ENCODE results near the gene STMN3.
A peak's percentile ranks its signal among the peaks of the same experiment; 100 is the strongest.

STMN3 gene

DNA sequence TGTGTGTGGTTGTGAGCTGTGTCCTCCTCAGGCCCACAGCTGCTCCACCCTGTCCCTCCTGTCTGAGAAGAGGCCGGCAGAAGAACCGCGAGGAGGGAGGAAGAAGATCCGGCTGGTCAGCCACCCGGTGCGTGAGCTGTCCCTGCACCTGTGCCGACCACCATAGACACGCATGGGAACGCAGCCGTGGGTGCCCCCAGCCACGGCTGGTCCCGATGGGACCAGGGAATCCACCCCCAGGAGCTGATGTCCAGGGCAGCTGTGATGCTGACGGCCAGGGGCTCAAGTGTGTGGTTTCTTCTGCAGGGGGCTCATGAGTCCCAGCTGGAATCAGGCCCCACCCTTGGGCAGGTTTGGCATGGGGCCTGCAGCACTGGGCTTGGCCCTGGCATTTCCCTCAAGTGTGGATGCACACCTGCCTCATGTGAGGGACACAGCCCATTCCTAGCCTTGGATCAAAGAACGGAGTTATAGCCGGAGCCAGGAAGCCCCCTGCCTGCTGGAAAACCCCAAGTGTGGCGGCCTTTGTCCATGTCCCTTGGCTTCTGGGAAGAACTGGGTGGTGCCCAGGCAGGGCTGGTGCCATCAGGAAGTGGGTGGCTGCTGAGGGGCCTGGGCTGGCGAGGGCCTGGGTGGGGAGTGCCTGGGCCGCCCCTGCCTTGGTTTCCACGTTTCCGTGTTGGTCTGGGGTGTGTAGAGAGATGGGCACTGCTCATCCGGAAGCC, 38.6 kb upstream of the STMN3 start:
- DNase-seq: no peak

DNA sequence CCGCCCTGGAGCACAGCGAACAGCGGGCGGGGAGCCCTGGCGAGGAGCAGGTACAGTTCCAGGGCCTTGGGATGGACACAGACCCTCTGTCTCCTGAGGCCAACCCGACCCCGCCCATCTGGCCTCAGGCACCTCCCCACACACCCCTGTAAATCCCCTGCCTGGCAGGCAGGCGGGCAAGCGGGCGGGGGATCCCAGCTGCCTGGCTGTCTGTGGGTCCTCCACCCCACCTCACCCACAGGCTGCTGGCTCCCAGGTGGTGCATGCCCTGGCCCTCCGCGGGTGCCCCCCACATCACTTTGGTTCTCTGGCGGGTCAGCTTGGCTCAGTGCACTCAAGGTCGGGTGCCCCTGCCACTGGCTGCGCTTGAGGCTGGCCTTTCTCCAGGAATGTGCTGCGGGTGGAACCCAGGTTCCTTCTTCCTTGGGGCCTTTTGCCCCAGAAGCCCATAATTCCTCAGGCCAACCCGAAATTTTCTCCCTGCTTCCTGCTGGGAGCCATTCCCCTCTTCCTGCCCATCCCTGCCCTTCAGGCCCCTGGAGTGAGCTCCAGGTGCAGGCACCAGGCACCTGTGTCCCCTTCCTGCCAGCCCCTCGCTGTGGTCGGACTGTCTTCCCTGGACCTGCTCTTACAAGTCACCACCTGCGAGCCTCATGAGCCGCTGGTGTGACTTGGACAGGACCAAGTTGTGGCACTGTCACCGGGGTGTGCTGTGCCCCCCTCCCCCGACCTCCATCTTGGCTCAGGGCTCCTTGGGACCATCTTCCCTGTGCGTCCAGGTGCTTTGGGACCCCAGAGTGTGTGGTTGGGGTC, 37.9 kb upstream of the STMN3 start:
- DNase-seq: no peak

DNA sequence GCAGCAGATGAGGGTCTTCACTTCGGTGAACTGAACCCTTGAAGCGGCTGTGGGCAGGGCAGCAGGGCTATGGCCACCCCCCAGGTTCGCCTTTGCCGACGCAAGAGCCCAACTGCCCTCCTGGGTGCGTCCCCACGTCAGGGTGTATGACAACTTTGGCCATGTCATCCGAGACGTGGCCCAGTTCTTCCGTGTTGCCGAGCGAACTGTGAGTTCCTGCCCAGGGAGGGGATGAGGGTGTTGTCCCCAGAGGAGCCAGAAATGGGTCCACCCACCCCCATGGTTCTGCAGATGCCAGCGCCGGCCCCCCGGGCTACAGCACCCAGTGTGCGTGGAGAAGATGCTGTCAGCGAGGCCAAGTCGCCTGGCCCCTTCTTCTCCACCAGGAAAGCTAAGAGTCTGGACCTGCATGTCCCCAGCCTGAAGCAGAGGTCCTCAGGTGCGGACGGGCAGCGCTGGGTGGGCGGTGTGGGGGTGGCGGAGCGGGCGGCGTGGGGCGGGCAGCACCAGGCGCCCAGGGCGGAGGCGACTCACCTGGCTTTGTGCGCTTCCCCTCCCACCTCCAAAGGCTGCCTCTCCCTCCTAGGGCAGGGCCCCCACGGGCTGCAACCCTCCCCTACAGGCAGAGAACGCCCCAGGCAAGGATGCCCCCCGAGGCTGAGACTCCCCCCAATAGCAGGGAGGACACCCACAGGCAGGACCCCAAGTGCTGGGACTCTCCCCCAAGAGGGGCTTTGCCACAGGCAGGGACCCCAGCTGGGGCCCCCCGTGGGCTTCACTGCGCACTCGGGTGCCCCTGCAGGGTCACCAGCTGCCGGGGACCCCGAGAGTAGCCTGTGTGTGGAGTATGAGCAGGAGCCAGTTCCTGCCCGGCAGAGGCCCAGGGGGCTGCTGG, 37.0 kb upstream of the STMN3 start:
- no peak for DNase-seq

DNA sequence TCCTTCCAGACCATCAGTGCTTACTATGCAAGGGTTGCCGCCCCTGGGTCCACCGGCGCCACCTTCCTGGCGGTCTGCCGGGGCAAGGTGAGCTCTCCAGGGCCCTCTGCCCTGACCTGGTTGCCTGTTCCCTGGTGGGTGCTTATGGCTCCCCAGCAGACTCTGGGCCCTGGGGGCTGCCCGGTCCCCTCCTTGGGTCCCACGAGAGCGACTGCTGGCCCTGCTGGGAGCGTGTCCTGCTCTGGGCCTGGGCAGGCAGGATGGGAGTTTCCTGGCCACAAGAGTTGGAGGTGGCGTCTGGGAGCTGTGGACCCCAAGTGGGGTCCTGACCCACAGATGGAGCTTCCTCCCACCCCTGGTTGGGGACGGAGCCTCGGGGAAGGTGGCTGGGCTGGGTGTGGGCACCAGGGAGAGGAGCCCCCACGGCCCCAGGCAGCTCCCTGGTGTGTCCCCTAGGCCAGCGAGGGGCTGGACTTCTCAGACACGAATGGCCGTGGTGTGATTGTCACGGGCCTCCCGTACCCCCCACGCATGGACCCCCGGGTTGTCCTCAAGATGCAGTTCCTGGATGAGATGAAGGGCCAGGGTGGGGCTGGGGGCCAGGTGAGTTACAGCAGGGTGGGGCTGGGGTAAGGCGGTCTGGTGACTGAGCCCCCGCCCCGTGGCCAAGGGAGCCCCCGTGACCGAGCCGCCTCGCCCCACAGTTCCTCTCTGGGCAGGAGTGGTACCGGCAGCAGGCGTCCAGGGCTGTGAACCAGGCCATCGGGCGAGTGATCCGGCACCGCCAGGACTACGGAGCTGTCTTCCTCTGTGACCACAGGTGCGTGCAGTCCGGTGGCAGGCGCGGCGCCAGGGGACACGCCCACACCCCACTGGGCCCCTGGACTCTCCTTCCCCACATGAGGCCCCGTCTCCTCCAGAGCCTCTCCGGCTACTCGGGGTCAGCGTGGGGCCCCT, 36.1 kb upstream of the STMN3 start:
- no peak for DNase-seq

DNA sequence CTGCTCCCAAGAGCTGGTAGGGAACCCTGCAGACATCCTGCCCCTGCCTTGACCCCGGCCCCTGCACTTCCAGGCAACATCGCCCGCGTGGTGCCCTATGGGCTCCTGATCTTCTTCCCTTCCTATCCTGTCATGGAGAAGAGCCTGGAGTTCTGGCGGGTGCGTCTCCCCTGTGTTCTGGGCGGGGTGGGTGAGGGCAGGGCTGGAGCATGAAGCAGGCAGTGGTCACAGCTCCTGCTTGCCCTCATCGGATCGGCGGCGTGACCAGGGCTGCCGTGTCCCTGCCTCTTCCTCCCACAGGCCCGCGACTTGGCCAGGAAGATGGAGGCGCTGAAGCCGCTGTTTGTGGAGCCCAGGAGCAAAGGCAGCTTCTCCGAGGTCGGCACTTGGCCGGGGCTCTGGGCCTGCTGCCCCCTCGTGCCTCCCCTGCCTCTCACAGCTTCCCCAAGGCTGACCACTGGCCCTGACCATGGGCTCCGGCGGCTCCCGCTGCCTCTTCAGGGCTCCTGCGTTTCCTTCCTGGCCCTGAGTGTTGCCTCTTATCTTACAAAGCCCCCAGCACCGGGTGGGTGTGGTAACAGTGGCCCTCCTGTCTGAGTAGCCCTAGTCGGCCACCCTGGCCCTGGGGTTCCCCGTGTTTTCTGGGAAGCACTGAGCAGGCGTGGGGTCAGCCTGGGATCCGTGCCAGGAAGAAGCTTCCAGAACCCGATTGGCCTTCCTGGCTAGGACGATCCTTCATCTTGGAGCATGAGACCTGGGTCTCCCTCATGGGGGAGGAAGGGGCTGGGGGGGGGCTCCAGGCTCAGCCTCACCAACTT, 35.2 kb upstream of the STMN3 start:
- DNase-seq: no peak

DNA sequence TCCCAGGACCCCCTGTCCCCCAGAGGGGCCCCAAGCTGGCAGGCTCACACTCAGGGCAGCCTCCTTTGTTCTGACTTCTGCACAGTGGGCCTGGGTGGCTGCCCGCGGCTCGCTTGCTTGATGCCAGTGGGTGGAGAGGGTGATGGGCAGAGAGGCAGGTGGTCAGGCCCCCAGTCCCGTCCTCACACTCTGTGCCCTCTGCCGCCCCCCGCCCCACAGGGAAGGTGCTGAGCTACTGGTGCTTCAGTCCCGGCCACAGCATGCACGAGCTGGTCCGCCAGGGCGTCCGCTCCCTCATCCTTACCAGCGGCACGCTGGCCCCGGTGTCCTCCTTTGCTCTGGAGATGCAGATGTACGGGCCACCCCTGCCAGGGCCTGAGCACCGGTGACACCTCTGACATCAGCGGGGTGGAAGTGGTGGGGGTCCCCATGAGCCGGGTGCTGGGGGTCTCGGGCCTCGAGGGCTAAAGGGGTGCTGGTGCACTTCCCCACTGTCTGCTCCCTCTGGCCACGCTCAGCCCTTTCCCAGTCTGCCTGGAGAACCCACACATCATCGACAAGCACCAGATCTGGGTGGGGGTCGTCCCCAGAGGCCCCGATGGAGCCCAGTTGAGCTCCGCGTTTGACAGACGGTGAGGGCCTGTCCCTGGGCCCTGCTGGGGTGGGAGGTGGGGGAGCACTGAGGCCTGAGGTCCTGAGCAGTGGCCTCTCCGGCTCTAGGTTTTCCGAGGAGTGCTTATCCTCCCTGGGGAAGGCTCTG, 34.4 kb upstream of the STMN3 start:
- DNase-seq: no peak

DNA sequence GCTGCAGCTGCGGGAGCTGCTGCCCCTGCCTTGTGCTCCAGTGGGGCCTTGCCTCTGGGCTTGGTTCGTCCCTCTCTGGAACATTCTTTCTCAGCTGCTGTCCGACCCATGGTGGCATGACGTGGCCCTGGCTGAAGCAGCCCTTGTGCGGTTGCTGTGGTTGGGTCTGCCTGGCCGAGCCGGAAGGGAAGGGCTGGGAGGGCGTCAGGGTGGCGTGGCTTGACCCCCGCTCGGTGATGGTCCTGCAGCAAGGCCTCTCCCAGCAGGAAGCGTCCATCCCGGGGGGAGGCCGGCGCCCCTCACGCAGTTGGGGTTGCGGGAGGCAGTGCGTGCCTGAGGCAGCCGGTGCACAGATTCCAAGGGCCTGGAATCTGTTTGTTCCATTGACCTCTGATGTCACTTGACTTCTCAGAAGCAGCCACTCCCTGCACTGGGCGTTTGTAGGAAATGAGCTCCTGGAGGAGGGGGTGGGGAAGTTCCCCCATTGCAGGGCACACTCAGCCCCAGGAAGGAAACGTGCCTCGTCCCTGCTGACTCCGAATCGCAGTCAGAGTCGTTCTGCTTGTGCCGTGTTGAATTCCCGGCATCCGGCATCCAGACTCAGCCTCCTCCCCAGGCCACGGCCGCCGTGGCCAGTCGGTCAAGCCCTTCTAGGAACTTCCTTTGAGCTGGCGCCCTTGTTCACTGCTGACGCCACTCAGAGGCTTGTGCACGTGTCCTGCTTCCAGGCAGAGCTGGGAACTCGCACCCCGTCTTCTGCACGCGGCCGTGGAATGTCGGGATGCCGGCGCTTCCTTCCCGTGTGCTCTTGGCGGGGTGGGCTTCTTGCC, 33.5 kb upstream of the STMN3 start:
- DNase-seq: peak; percentile 64

DNA sequence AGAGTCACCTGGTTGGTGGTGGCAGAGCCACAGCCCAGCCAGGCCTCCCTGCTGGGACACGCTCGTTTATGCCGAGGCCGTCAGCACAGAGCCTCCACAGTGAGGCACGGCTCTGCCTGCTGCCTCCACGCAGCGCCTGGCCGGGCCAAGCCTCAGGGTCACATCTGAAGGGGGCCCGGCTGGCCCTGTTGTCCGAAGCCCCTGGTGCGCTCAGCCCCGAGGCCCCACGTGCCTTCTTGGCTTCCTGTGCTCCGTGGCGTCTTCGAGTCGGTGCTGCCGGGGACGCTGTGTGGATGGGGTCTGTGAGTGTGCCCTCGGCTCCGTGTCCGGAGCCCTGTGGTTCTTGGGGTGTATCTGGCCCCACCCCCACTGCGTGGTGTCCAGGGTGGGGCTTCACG, 32.9 kb upstream of the STMN3 start:
- no peak for DNase-seq

DNA sequence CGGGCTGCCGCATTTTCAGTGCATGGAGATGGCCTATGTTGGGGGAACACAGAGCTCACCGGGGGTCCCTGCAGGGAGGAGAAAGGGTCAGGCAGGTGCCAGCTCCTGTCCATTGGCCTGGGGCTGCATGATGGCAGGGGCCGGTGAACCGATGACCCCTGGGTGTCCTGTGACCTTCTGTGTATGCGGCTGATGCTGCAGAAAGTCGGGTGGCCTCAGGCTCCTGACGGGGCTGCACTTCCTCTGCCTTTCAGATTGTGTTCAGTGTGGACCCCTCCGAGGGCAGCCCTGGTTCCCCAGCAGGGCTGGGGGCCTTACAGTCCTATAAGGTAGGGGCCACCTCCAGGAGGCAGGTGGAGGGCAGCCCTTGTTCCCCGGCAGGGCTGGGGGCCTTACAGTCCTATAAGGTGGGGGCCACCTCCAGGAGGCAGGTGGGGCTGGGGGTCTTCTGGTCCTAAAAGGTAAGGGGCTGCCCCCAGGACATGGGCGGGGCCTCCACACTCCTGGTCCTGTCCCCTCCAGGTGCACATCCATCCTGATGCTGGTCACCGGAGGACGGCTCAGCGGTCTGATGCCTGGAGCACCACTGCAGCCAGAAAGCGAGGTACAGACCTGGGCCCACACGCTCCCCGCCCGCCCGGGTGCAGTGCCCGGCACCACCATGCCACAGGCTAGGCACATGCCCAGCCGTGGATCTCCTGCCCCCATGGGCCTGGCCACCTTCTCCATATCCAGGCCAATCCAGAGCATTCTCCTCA, 32.2 kb upstream of the STMN3 start:
- no peak for DNase-seq

DNA sequence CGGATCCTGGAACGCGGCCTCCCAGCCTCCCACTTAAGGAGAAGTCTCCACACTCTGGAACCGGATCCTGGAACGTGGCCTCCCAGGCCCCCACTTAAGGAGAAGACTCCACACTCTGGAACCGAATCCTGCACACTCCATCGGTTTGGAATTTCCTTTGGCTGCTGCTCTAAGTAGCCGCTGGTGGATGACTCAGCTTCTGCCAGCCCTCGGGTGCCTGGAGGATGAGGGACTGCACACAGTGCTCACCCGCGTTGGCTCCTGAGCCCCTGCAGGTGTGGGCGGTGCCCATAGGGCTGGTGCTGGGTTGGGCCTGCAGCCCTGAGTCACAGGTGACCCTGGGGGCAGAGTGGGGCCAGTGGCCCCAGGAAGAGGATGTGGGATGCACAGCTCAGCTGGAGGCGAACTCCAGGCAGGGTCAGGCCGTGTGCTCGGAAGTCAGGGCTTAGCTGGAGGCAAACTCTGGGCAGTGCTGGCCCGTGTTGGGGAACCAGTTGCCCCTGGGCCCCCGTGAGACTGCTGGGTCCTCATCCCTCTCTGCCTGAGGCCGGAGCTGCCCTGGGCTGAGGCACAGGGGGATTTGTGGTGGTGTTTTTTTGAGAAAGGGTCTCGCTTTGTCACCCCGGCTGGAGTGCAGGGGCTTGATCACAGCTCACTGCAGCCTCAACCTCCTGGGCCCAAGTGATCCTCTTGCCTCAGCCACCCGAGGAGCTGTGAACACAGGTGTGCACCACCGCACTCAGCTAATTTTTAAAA, 29.3 kb upstream of the STMN3 start:
- DNase-seq: no peak

DNA sequence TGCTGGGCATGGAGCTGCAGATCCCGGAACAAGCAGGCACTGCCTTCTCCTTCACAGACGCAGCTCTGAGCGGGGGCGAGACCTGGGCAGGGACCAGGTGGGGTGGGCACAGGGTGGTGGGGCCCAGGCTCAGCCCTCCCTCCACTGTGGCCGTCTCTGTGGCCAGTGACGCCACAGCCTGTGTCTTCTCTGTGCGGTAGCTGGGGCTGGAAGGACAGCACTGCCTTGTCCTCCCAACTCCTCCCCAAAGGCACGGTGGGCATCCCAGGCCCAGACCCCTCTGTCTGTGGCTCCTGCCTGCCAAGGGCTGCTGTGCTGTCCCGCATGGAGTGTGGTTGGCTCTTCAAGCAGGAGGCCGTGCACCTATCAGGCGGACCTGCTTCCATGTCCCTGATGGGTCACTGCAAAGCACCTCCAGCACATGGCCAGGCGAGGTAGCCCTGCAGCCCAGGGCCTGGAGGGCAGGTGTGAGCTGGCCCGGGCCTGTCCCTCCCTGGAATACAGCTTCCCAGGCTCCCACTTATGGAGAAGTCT, 28.5 kb upstream of the STMN3 start:
- no peak for DNase-seq

DNA sequence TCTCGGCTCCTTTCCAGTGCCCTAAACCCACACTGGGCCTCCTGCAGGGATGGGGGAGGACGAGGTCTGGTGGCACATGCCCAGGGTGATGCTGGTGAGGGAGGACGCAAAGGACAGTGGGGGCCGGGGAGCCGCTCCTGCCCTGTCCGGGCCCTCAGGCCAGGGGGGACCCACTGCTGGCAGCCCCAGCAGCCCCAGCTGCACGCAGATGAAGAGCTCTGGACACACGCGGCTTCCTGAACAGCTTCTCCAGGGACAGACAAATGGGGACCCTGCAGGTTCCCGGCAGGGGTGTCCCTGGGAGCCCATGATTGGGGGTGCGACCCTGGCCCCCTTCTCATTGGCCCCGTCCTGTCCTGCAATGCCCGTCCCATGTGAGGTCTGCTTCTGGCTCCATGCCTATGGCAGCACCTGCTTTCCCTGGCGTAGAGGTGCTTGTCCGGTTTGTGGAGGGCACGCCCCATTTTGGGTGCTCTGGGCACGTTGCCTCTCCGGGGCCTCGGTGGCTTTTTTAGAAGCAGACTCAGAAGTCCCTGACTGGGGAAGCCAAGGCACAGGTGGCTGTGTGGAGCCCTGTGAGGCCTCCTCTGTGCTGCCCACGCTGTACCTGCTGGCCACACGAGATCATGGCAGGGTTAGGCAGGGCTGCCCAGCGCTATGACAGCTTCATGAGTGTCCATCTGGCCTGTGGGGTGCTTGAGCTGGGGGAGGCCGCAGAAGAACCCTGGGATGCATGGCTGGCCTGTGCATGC, 27.8 kb upstream of the STMN3 start:
- no peak for DNase-seq

DNA sequence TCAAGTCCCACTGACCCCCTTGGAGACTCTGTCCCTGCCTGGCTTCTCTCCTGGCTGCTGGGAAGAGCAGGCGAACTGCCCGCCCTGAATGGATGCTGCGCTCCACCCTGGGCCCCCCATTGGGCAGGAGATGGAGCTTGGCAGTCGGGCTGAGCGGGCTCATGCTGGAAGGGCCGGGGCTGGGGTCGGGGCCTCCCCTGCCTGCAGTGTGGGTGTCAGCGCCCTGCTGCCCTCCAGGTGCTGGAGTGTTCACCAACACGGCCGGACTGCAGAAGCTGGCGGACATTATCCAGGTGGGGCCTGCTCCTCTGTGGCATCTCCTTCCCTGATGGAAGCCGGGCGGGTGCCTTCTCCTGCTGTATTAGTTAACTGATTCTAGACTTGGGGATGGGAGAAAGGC, 27.2 kb upstream of the STMN3 start:
- no peak for DNase-seq

DNA sequence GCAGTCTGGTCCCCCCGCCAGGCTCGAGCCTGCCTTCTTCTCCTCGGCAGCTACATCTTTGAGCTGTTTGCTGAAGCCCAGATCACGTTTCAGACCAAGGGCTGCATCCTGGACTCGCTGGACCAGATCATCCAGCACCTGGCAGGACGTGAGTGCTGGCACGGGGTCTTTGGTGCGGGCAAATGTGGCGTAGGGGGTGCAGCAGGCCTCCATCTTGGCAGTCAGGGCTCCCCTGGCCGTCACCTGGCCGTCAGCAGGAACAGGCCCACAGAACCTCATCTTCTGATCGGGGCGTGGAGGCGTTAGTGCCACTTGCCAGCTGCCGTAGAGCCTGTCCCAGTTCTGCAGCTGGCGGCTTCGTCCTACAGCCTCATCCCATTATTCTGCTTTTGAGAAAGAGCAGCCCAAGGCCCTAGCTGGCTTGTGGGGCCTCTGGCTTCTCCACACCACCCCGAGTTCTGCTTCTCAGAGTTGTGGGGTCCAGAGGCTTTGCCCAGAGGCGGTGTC, 26.6 kb upstream of the STMN3 start:
- no peak for DNase-seq

DNA sequence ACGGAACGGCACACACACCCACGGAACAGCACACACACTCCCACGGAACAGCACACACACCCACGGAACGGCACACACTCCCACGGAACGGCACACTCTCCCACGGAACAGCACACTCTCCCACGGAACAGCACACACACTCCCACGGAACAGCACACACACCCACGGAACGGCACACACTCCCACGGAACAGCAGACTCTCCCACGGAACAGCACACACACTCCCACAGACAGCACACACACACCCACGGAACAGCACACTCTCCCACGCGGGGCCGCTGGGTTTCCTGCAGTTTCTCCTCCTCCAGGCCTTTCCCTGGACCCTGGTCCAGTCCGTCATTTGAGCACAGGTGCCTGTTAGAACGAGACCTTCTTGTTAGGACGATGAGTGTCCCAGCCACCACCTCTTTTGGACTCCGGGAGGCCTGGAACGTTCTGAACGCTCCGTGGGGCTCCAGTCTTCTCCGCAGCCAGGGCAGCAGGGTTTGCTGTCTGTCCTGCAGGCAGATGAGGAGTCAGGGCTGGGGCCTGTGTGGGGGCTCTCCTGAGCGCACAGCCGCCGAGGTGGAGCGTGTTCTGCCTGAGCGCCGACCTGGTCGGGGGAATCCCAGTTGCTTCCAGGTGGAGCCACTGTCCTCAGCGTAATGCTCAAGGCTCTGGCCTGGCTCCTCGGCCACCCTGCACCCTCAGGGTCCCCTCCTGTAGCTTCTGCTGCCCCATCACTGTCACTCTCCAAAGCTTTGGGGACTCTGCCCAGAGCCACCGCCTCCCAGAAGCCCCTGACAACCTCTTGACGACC, 25.6 kb upstream of the STMN3 start:
- no peak for DNase-seq

DNA sequence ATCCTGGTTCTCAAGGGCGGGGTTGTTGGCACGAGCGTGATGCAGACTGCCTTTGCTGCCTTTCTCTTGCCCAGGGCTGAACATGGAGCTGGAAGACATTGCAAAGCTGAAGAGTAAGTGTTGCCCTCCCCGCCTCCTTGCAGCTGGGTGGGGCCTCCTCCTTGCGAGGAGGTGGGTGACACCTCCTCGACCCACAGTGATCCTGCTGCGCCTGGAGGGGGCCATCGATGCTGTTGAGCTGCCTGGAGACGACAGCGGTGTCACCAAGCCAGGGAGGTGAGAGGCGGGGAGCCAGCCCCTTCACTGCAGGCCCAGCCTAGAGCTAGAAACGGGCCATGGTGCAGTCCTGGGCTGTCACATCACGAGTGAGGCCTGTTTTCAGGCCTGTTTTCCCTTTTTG, 24.8 kb upstream of the STMN3 start:
- DNase-seq: no peak

All from stimulated activated CD4-positive, alpha-beta T cell treated with anti-CD3 and anti-CD28 coated beads, Interleukin-2, amount 100 ng/mL, for 24 hours (primary cell).